Ishikawa (cell line): Measurements from ENCODE around the gene ZNF559.

Source experiments
- CEBPB ChIP-seq: IDR thresholded peaks from 2 replicates; pipeline ENCODE4 v1.6.1; 2012
- CREB1 ChIP-seq: IDR thresholded peaks from 2 replicates; pipeline ENCODE4 v1.6.1; 2012; ENCODE audit warnings: low read depth
- EGR1 ChIP-seq: IDR thresholded peaks from 2 replicates; pipeline ENCODE4 v1.6.1; 2012
- EP300 ChIP-seq: IDR thresholded peaks from 2 replicates; pipeline ENCODE4 v1.6.1; 2012; ENCODE audit warnings: borderline replicate concordance
- FOXM1 ChIP-seq: IDR thresholded peaks from 2 replicates; pipeline ENCODE4 v1.6.1; 2012; ENCODE audit warnings: low read depth, borderline replicate concordance
- NFIC ChIP-seq: IDR thresholded peaks from 2 replicates; pipeline ENCODE4 v1.6.1; 2012
- RAD21 ChIP-seq: IDR thresholded peaks from 2 replicates; pipeline ENCODE4 v1.6.1; 2012; ENCODE audit warnings: low read depth
- TAF1 ChIP-seq: IDR thresholded peaks from 2 replicates; pipeline ENCODE4 v1.6.1; 2012; ENCODE audit warnings: low read depth, mild to moderate bottlenecking
- TCF12 ChIP-seq: IDR thresholded peaks from 2 replicates; pipeline ENCODE4 v1.6.1; 2012; ENCODE audit warnings: low read depth
- TEAD4 ChIP-seq: IDR thresholded peaks from 2 replicates; pipeline ENCODE4 v1.6.1; 2012
- YY1 ChIP-seq: IDR thresholded peaks from 2 replicates; pipeline ENCODE4 v1.6.1; 2012; ENCODE audit warnings: low read depth
- ZBTB7A ChIP-seq: IDR thresholded peaks from 2 replicates; pipeline ENCODE4 v1.6.1; 2012; ENCODE audit warnings: low read depth
- TF ChIP-seq, protein P1 (sequence below): IDR thresholded peaks from 2 replicates; pipeline ENCODE4 v1.6.1; 2012
- TF ChIP-seq, protein P2 (sequence below): IDR thresholded peaks from 2 replicates; pipeline ENCODE4 v1.6.1; 2012
- TF ChIP-seq, protein P3 (sequence below): IDR thresholded peaks from 2 replicates; pipeline ENCODE4 v1.6.1; 2012; ENCODE audit warnings: low read depth, mild to moderate bottlenecking

The ZNF559 gene

DNA sequence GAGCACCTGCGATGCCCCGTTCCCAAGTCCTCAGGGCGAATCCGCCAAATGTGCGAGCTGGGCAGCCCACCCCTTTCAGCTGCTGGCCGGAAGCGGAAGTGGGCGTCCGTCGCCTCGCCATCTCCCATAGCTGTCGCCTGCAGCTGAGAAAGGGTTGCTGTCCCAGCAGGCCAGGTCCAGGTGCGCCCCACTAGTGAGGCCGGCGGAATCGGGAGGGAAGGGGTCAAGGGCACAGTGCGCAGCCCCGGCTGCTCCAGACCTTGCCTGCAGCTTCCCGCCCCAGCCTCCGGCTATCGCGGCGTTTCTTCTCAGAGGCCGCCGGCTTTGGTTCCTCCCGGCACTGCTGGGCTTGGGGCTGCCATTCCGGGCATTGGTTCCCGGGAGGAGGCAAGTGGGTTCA lies 38.9 kb downstream of the ZNF559 start, which contains the start of gene ZNF177:
Gene ZNF177, plus strand, starts transcription at position 109 of the 400 bp plus-strand sequence. CDS start 15,299 bp downstream, outside the sequence.
- TF ChIP-seq TAF1 (no peak), TEAD4 (no peak), YY1 (no peak), TCF12 (no peak), ZBTB7A (no peak), FOXM1 (no peak), NFIC (no peak), EP300 (no peak), EGR1 (no peak)
- TF ChIP-seq, protein P1, sequence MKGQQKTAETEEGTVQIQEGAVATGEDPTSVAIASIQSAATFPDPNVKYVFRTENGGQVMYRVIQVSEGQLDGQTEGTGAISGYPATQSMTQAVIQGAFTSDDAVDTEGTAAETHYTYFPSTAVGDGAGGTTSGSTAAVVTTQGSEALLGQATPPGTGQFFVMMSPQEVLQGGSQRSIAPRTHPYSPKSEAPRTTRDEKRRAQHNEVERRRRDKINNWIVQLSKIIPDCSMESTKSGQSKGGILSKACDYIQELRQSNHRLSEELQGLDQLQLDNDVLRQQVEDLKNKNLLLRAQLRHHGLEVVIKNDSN: no peak

DNA sequence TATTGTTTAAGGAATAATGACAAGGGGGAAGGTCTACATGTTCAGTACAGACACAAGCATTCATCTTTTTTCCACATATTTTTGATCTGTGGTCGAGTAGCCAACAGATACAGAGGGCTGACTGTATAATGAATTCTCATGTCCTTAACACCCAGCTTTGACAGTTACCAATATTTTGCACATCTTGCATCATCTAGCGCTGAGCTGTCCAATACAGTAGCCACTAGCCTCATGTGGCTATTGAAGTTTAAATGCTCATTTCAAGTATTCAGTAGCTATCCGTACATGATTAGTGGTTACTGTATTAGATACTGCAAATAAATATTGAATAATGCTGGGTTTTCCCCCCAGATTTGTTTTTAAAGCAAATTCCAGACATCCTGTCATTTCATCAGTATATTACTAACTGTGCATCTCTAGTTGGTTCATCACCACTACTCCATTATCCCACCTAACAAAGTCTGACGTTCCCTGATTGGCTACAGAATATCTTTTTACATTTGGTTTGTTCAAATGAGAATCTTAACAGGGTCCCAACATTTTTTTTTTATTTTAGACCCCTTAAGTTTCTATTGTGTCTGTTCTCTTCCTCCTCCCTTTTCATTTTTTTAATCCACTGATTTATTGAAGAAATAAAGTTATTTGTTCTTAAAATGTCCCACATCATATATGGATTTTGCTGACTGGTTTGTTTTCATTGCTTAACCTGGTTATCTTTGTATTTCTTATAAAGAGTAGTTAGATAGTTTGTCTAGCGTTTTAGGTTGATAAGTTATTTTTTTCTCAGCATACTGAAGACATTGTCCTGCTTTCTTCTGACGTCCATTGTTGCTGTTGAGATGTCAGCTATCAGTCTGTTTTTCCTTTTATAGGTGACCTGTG lies 47.0 kb downstream of the ZNF559 start:
- TF ChIP-seq NFIC (no peak), TAF1 (no peak), YY1 (no peak)

DNA sequence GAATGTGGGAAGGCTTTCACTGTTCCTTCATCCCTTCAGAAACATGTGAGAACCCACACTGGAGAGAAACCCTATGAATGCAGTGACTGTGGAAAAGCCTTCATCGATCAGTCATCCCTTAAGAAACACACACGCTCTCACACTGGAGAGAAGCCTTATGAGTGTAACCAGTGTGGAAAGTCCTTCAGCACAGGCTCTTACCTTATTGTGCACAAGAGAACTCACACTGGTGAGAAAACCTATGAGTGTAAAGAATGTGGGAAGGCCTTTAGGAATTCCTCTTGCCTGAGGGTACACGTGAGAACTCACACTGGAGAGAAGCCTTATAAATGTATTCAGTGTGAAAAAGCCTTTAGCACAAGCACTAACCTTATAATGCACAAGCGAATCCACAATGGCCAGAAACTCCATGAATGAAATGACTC lies 57.4 kb downstream of the ZNF559 start:
- TF ChIP-seq FOXM1 (no peak), TCF12 (no peak), EGR1 (no peak), YY1 (no peak), NFIC (no peak), TEAD4 (no peak), EP300 (no peak), RAD21 (no peak), ZBTB7A (no peak), CEBPB (no peak), TAF1 (no peak), CREB1 (no peak)
- TF ChIP-seq, protein P2, sequence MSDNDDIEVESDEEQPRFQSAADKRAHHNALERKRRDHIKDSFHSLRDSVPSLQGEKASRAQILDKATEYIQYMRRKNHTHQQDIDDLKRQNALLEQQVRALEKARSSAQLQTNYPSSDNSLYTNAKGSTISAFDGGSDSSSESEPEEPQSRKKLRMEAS: no peak
- TF ChIP-seq, protein P3, sequence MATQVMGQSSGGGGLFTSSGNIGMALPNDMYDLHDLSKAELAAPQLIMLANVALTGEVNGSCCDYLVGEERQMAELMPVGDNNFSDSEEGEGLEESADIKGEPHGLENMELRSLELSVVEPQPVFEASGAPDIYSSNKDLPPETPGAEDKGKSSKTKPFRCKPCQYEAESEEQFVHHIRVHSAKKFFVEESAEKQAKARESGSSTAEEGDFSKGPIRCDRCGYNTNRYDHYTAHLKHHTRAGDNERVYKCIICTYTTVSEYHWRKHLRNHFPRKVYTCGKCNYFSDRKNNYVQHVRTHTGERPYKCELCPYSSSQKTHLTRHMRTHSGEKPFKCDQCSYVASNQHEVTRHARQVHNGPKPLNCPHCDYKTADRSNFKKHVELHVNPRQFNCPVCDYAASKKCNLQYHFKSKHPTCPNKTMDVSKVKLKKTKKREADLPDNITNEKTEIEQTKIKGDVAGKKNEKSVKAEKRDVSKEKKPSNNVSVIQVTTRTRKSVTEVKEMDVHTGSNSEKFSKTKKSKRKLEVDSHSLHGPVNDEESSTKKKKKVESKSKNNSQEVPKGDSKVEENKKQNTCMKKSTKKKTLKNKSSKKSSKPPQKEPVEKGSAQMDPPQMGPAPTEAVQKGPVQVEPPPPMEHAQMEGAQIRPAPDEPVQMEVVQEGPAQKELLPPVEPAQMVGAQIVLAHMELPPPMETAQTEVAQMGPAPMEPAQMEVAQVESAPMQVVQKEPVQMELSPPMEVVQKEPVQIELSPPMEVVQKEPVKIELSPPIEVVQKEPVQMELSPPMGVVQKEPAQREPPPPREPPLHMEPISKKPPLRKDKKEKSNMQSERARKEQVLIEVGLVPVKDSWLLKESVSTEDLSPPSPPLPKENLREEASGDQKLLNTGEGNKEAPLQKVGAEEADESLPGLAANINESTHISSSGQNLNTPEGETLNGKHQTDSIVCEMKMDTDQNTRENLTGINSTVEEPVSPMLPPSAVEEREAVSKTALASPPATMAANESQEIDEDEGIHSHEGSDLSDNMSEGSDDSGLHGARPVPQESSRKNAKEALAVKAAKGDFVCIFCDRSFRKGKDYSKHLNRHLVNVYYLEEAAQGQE: no peak
- TF ChIP-seq, protein P1: no peak
